KG1 (cell line): ENCODE data around the gene NR1I2.
A peak's percentile ranks its signal among the peaks of the same experiment; 100 is the strongest.

Experiments used
- DNase-seq: peaks from one replicate; lab custom pipeline; 2025; lab: John Stamatoyannopoulos, UW

The NR1I2 gene

GRCh38 chr3:119779731-119780383 is 2.0 kb upstream of the NR1I2 start:
- DNase-seq: no peak

- no peak for DNase-seq
Observed at GRCh38 chr3:119782460-119782859, 559 bp downstream of the NR1I2 start.

GRCh38 chr3:119783255-119783654 is 1.4 kb downstream of the NR1I2 start:
- no peak for DNase-seq

GRCh38 chr3:119783883-119784282 is 2.0 kb downstream of the NR1I2 start:
- peak; percentile 34 for DNase-seq

- DNase-seq: no peak
Observed at GRCh38 chr3:119786409-119786808, 4.5 kb downstream of the NR1I2 start.

- no peak for DNase-seq
Observed at GRCh38 chr3:119790369-119790768, 8.5 kb downstream of the NR1I2 start.

GRCh38 chr3:119792270-119792669 is 10.4 kb downstream of the NR1I2 start:
- no peak for DNase-seq

- DNase-seq: no peak
Observed at GRCh38 chr3:119794401-119794800, 12.5 kb downstream of the NR1I2 start.

- no peak for DNase-seq
Observed at GRCh38 chr3:119794971-119795612, 13.2 kb downstream of the NR1I2 start.

GRCh38 chr3:119795849-119796248 is 13.9 kb downstream of the NR1I2 start:
- no peak for DNase-seq

GRCh38 chr3:119796368-119796767 is 14.5 kb downstream of the NR1I2 start:
- DNase-seq: no peak

- no peak for DNase-seq
Observed at GRCh38 chr3:119796785-119797184, 14.9 kb downstream of the NR1I2 start.

GRCh38 chr3:119800844-119801243 is 18.9 kb downstream of the NR1I2 start:
- no peak for DNase-seq

- no peak for DNase-seq
Observed at GRCh38 chr3:119808244-119808643, 26.3 kb downstream of the NR1I2 start.

- DNase-seq: no peak
Observed at GRCh38 chr3:119808843-119809242, 26.9 kb downstream of the NR1I2 start.

GRCh38 chr3:119809249-119810017 is 27.5 kb downstream of the NR1I2 start:
- DNase-seq: no peak

GRCh38 chr3:119810018-119810435 is 28.1 kb downstream of the NR1I2 start:
- no peak for DNase-seq

- DNase-seq: no peak
Observed at GRCh38 chr3:119812491-119813058, 30.7 kb downstream of the NR1I2 start.

- no peak for DNase-seq
Observed at GRCh38 chr3:119815716-119816115, 33.8 kb downstream of the NR1I2 start.

- no peak for DNase-seq
Observed at GRCh38 chr3:119817071-119817470, 35.2 kb downstream of the NR1I2 start.

- no peak for DNase-seq
Observed at GRCh38 chr3:119817583-119818363, 35.9 kb downstream of the NR1I2 start.

- no peak for DNase-seq
Observed at GRCh38 chr3:119818937-119819336, 37.0 kb downstream of the NR1I2 start.
